Transverse colon (tissue), 4 donors: Measurements from ENCODE around the gene RAET1E. TPM values are rescaled to one million over a fixed set of nuclear protein-coding genes. Genes with fewer than 3 reads are reported as not detected.

Experiments used
- DNase-seq: peaks from one replicate; pipeline ENCODE4 v3.0.0-alpha.2; 2019
- H3K27ac ChIP-seq, 4 donors: fragments of 200-600 bp; sonication (generic); 2 replicates each; pipeline ENCODE4 v1.5.1; 2016 to 2018; ENCODE audit warnings: inconsistent platforms in 4 of 4
- H3K27me3 ChIP-seq: fragments of 200-600 bp; sonication (generic); 2 replicates; pipeline ENCODE4 v1.5.1; 2017; ENCODE audit warnings: inconsistent platforms
- H3K36me3 ChIP-seq, 4 donors: fragments of 200-600 bp; sonication (generic); 2 replicates each; pipeline ENCODE4 v1.5.1; 2017 to 2019; ENCODE audit warnings: inconsistent platforms in 4 of 4
- H3K4me1 ChIP-seq, 4 donors: fragments of 200-600 bp; sonication (generic); 2 replicates each; pipeline ENCODE4 v1.5.1; 2017 to 2020; ENCODE audit warnings: inconsistent platforms in 4 of 4
- H3K4me3 ChIP-seq, 4 donors: fragments of 200-600 bp; sonication (generic); 1 replicate in 1 of 4; 2 replicates in 3 of 4; pipeline versions ENCODE4 v1.5.1 to v1.6.1; 2017 to 2019; ENCODE audit warnings: inconsistent platforms in 4 of 4
- H3K9me3 ChIP-seq, 2 donors: fragments of 200-600 bp; sonication (generic); 2 replicates each; pipeline ENCODE4 v1.5.1; 2017 to 2019; ENCODE audit warnings: inconsistent platforms in 2 of 2
- EP300 ChIP-seq: sonication (generic); formaldehyde crosslinking; IDR thresholded peaks from one replicate; pipeline ENCODE4 v1.6.1; 2017; ENCODE audit warnings: antibody characterized with exemption, low read depth
- POLR2A ChIP-seq: fragments of 450-650 bp; IDR thresholded peaks from one replicate; pipeline ENCODE4 v1.6.1; 2016; ENCODE audit warnings: antibody characterized with exemption, mild to moderate bottlenecking, moderate library complexity
- POLR2AphosphoS5 ChIP-seq, 3 donors: sonication (generic); formaldehyde crosslinking; IDR thresholded peaks; one replicate each; pipeline ENCODE4 v1.6.1; 2016; ENCODE audit warnings: antibody characterized with exemption in 3 of 3
- WGBS, 2 donors: methylation state at CpG; one replicate each; pipeline ENCODE4 v1.1.5; 2018; ENCODE audit warnings: low coverage in 1 of 2; 5-methylcytosine and 5-hydroxymethylcytosine counted together
- in situ Hi-C, 4 donors: fragments of 200-750 bp; cut with MboI; loops; one replicate each; pipeline versions ENCODE4 v1.15.0 to v1.15.1; 2017; ENCODE audit warnings: low sequenced_read_pairs in 3 of 4, low pct_ligation_motif_present in 1 of 4, low pct_unique_long_range_greater_than_20kb in 1 of 4
- intact Hi-C: fragments of 100-400 bp; cut with DNase I; formaldehyde crosslinking; loops from one replicate; pipeline ENCODE4 v1.15.1; 2023; ENCODE audit warnings: low total_unique reads
- total RNA-seq, 4 donors: library from RNA; depleted of rRNA; stranded (reverse); fragments of >200 nt; gene quantifications; one replicate each; pipeline ENCODE4 v1.1.0, GENCODE V29; 2016
- TF ChIP-seq, protein P1 (sequence below), 5 experiments: fragments of 200-600 bp in 3 of 5; fragments of 450-650 bp in 2 of 5; sonication (generic) in 3 of 5; IDR thresholded peaks; 1 replicate in 2 of 5; 2 replicates in 3 of 5; pipeline ENCODE4 v1.5.1; 2016 to 2017; ENCODE audit warnings: antibody characterized with exemption in 5 of 5, inconsistent platforms in 3 of 5, mild to moderate bottlenecking in 2 of 5, moderate library complexity in 1 of 5

RAET1E gene
- total RNA-seq, 4 donors from 2014 or later: not detected

DNA sequence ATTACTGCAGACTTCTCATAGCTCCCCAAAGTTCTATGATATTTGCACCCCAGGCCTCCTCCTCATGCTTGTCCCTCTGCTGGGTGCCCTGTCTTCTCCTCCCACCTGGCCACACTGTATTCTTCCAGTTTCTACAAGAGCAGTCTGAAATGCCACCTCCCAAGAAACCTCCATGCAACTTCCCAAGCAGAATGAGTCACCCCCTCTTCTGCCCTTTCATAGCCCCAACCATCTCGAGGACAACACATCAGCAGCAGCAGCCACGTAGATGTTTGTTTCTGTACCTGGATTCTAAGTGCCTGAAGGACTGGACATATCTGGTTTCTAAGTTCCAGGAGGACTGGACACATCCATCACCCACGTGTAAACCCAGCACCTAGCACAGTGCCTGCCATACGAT lies 37.3 kb upstream of the RAET1E start:
- 54 to 57% methylated on average over 4 of the region's 4 CpGs for WGBS, 2 donors

DNA sequence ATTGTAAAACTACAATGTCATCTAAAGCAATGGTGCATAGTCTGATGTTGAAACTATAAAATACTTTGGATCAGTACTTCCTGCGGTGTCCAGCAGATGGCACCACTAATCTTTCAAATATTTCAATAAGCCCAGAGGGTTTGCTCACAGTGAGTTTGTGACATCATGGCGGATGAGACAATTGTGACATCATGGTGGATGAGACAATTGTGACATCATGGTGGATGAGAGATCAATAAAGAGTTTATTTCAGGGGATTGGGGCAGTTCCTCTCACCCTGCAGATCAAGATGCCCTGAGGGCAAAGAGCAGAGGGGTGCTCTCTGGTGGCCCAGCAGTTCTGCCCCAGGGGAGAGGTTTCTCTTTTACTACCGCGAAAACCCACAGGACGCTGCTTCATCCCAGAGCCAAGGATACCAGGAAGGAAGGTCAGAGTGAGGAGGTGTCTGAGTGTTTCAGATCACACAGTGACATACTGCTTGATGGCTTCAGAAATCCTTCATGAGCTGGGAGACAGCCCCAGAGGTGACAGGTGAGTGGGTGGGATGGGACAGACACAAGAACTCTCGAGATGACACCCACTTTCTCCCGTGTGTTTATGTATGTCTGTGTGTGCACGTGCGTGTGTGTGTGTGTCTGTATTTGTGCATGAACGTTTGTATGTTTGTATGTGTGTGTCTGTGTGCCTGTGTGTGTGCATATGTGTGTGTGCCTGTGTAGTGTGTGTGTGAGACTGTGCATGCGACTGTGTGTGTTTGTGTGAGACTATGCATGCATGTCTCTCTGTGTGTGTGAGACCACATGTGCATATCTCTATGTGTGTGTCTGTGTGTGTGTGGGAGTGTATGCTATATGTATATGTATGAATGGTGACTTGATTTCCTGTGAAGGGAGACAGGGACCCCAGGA lies 36.6 kb upstream of the RAET1E start:
- intact Hi-C loops: loop anchor here (2.0 kb wide), 1 partner anchor 82 kb away; no protein-coding TSS in a partner anchor

More for the DNA sequence above, 37.3 kb upstream of the RAET1E start:
- TF ChIP-seq, protein P1, sequence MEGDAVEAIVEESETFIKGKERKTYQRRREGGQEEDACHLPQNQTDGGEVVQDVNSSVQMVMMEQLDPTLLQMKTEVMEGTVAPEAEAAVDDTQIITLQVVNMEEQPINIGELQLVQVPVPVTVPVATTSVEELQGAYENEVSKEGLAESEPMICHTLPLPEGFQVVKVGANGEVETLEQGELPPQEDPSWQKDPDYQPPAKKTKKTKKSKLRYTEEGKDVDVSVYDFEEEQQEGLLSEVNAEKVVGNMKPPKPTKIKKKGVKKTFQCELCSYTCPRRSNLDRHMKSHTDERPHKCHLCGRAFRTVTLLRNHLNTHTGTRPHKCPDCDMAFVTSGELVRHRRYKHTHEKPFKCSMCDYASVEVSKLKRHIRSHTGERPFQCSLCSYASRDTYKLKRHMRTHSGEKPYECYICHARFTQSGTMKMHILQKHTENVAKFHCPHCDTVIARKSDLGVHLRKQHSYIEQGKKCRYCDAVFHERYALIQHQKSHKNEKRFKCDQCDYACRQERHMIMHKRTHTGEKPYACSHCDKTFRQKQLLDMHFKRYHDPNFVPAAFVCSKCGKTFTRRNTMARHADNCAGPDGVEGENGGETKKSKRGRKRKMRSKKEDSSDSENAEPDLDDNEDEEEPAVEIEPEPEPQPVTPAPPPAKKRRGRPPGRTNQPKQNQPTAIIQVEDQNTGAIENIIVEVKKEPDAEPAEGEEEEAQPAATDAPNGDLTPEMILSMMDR (IDR thresholded peaks at IDR 0.05): no peak
- TF ChIP-seq POLR2A (no peak), EP300 (no peak), POLR2AphosphoS5 (IDR thresholded peaks at IDR 0.05) (no peak)
- Histone ChIP-seq H3K4me3 (no peak overlapping the region), H3K27me3 (peaks cover 95% of the 10 kb centered on the region), H3K36me3 (no peaks in the 10 kb centered on the region), H3K9me3 (no peaks in the 10 kb centered on the region), H3K27ac (no peak overlapping the region), H3K4me1 (peaks cover 5 to 12% (median 10%) of the 10 kb centered on the region in 4 donors)
- intact Hi-C loops: loop anchor here (2.0 kb wide), 1 partner anchor 82 kb away; no protein-coding TSS in a partner anchor
- in situ Hi-C loops: loop anchor here in 1 of 4 donors (10.0 kb wide), 1 partner anchor 80 kb away; no protein-coding TSS in a partner anchor
- DNase-seq: no peak

DNA sequence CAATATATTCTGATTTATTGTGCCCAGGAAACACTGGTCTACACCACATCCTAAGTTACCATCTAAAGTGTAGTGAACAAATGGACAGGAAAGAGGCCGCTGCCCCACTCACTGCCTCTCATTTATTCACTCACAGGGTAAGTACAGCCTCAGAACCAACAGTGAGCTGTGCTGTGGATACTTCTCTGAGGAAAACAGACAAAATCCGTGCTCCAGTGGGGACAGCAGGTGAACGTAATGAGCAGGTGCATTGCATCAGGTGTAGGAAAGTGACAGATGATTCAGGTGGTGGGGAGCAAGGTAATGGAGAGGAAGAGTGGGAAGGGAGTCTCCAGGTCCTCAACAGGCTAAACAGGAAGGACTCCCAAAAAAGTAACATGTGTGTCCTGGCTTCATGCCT lies 35.5 kb upstream of the RAET1E start:
- Histone ChIP-seq H3K27ac (no peak overlapping the region), H3K27me3 (peaks cover 95% of the 10 kb centered on the region), H3K4me1 (peaks cover 3 to 4% (median 4%) of the 10 kb centered on the region in 4 donors), H3K4me3 (no peak overlapping the region), H3K9me3 (no peaks in the 10 kb centered on the region), H3K36me3 (no peaks in the 10 kb centered on the region)
- DNase-seq: no peak
- TF ChIP-seq EP300: no peak
- TF ChIP-seq POLR2A: no peak
- TF ChIP-seq, protein P1 (IDR thresholded peaks at IDR 0.05): no peak
- no peak for TF ChIP-seq POLR2AphosphoS5 (IDR thresholded peaks at IDR 0.05)
- intact Hi-C loops: no loop called here
- WGBS, 2 donors: 25 to 50% methylated on average over 2 to 3 of the region's 3 CpGs
- in situ Hi-C loops: loop anchor here in 3 of 4 donors (5.0 to 10.0 kb wide), 4 partner anchors 81 to 101 kb away; partner anchors contain the start of gene RAET1L (in 1 of the 3)

More for the DNA sequence above, 36.6 kb upstream of the RAET1E start:
- no peak for TF ChIP-seq EP300
- TF ChIP-seq, protein P1 (IDR thresholded peaks at IDR 0.05): peak; percentile 68 to 84 (median 81)
- TF ChIP-seq POLR2AphosphoS5 (IDR thresholded peaks at IDR 0.05): no peak
- TF ChIP-seq POLR2A: no peak
- H3K4me3 ChIP-seq: no peak overlapping the region
- 6 to 34% methylated on average over 2 to 11 of the region's 11 CpGs for WGBS, 2 donors
- in situ Hi-C loops: loop anchor here in 3 of 4 donors (5.0 to 10.0 kb wide), 4 partner anchors 80 to 102 kb away; partner anchors contain the start of gene RAET1L (in 1 of the 3)
- no peaks in the 10 kb centered on the region for H3K9me3 ChIP-seq
- DNase-seq: peak; percentile 75
- H3K27ac ChIP-seq: no peak overlapping the region
- H3K4me1 ChIP-seq: peaks cover 5 to 12% (median 10%) of the 10 kb centered on the region in 4 donors
- H3K36me3 ChIP-seq: no peaks in the 10 kb centered on the region
- H3K27me3 ChIP-seq: peaks cover 95% of the 10 kb centered on the region

DNA sequence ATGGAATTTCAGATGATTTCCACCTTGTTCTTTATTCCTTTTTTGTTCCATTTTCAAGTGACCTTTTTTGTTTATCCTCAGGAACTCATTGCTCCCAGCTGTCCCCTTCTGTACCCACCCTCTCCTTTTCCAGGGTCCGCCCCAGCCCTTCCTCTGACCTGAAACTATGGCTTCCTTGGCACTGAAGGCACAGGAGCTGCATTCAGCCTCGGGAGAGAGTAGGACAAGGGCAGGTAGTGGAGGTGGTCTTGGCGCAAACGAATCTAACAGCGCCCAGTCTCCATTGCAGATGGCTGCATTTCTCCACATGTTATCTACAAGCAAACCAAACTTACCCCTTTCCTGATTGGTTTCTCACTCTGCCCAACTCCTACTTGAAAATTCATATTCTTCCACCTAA lies 35.1 kb upstream of the RAET1E start:
- DNase-seq: no peak
- Histone ChIP-seq H3K4me1 (peaks cover 0 to under 1% (median under 1%) of the 10 kb centered on the region in 4 donors), H3K36me3 (no peaks in the 10 kb centered on the region), H3K27me3 (peaks cover 93% of the 10 kb centered on the region), H3K4me3 (no peak overlapping the region), H3K9me3 (no peaks in the 10 kb centered on the region), H3K27ac (no peak overlapping the region)
- in situ Hi-C loops: loop anchor here in 3 of 4 donors (5.0 to 10.0 kb wide), 4 partner anchors 82 to 101 kb away; partner anchors contain the start of gene RAET1L (in 1 of the 3)
- WGBS, 2 donors: 50 to 58% methylated on average over 5 of the region's 5 CpGs
- TF ChIP-seq EP300: no peak
- TF ChIP-seq, protein P1 (IDR thresholded peaks at IDR 0.05): no peak
- TF ChIP-seq POLR2AphosphoS5 (IDR thresholded peaks at IDR 0.05): no peak
- TF ChIP-seq POLR2A: no peak
- intact Hi-C loops: no loop called here
